ENCODE results near the gene BCOR.

DNA sequence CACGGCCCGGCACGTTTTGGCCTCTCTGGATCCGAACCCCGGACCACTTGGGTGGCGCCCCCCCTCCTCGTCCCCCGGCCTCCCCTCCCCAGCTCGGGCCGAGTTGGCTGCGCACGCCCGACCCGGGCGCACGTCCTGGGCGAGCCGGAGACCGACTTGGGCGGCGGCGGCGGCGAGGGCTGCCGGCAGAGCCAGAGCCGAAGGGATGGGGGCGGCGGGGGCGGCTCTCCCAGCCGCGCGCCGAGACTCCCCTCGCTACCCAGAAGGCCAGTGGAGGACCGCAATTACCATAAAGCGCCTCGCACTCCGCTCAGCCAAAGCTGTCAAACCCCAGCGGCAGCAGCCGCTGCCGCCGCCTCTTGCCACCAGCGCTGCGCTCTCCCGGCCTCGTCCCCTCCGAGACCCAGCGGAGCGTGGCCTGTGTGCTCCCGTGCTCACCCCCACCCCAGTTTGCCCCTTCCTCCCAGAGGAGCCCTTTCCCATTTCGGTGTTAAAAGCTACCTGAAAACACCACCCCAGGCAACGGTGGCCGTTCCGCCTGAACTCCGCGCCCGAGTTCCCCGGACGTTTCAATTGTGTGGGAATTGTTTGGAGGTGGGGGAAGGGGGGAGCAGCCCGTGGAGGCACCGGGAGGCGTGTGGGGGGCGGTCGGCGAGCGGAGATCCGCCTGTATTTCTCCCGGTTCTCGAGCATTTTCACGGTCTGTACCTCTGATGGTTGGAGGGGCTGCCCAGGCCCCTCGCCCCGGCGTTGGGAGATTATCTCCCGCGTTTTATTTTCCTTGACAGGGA is 701 bp upstream of the BCOR start:
- TF ChIP-seq, protein P1, sequence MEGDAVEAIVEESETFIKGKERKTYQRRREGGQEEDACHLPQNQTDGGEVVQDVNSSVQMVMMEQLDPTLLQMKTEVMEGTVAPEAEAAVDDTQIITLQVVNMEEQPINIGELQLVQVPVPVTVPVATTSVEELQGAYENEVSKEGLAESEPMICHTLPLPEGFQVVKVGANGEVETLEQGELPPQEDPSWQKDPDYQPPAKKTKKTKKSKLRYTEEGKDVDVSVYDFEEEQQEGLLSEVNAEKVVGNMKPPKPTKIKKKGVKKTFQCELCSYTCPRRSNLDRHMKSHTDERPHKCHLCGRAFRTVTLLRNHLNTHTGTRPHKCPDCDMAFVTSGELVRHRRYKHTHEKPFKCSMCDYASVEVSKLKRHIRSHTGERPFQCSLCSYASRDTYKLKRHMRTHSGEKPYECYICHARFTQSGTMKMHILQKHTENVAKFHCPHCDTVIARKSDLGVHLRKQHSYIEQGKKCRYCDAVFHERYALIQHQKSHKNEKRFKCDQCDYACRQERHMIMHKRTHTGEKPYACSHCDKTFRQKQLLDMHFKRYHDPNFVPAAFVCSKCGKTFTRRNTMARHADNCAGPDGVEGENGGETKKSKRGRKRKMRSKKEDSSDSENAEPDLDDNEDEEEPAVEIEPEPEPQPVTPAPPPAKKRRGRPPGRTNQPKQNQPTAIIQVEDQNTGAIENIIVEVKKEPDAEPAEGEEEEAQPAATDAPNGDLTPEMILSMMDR (IDR thresholded peaks at IDR 0.05), result no peak
- no peak for TF ChIP-seq TCF7L2 (IDR thresholded peaks at IDR 0.05; ENCODE audit: low read depth, low read length)
